HepG2 (cell line): Measurements from ENCODE around the gene TENM3.

Source experiments
- CREB1 ChIP-seq, 2 experiments: fragments of 450-650 bp in 1 of 2; IDR thresholded peaks; 2 replicates each; pipeline ENCODE4 v1.6.1; 2016 to 2017; ENCODE audit warnings: control low read depth in 1 of 2, mild to moderate bottlenecking in 1 of 2, missing compliant biosample characterization in 1 of 2, missing genetic modification characterization in 1 of 2
- CTCF ChIP-seq: sonication (generic); formaldehyde crosslinking; IDR thresholded peaks from 2 replicates; pipeline ENCODE4 v1.5.0; 2020; ENCODE audit warnings: mild to moderate bottlenecking, missing genetic modification reagents, moderate library complexity
- EP300 ChIP-seq, 3 experiments: sonication (generic) in 1 of 3; formaldehyde crosslinking in 1 of 3; IDR thresholded peaks; 2 replicates each; pipeline versions ENCODE4 v1.5.1 to v1.6.1; 2011 to 2020; ENCODE audit warnings: low read depth in 2 of 3, low read length in 2 of 3, borderline replicate concordance in 1 of 3, improper control_type of control experiment in 1 of 3, mild to moderate bottlenecking in 1 of 3, missing genetic modification reagents in 1 of 3, moderate library complexity in 1 of 3
- GZF1 ChIP-seq: sonication (generic); formaldehyde crosslinking; IDR thresholded peaks from 2 replicates; pipeline ENCODE4 v1.5.1; 2020; ENCODE audit warnings: mild to moderate bottlenecking, missing genetic modification reagents
- HMG20A ChIP-seq: IDR thresholded peaks from 2 replicates; pipeline ENCODE4 v1.6.1; 2016; ENCODE audit warnings: borderline replicate concordance
- JUND ChIP-seq: sonication (generic); formaldehyde crosslinking; IDR thresholded peaks from 2 replicates; pipeline ENCODE4 v1.8.0; 2022; ENCODE audit warnings: mild to moderate bottlenecking, missing genetic modification reagents
- MAFG ChIP-seq: sonication (generic); formaldehyde crosslinking; IDR thresholded peaks from 2 replicates; pipeline ENCODE4 v1.5.1; 2020; ENCODE audit warnings: mild to moderate bottlenecking, missing genetic modification reagents
- NR3C1 ChIP-seq: sonication (generic); formaldehyde crosslinking; IDR thresholded peaks from 2 replicates; pipeline ENCODE4 v1.4.0; 2020; ENCODE audit warnings: missing genetic modification reagents
- PAX8 ChIP-seq: sonication (generic); formaldehyde crosslinking; IDR thresholded peaks from 2 replicates; pipeline ENCODE4 v1.8.0; 2022; ENCODE audit warnings: mild to moderate bottlenecking, missing genetic modification reagents, borderline replicate concordance
- PRDM10 ChIP-seq: sonication (generic); formaldehyde crosslinking; IDR thresholded peaks from 2 replicates; pipeline ENCODE4 v1.4.0; 2020; ENCODE audit warnings: low read depth, missing genetic modification reagents
- PTBP1 ChIP-seq: fragments of 200-400 bp; formaldehyde crosslinking; IDR thresholded peaks from 2 replicates; pipeline ENCODE4 v1.6.1; 2018; ENCODE audit warnings: low read length, low read depth; ENCODE audit not compliant: poor library complexity, severe bottlenecking
- SYNCRIP ChIP-seq: fragments of 200-400 bp; formaldehyde crosslinking; IDR thresholded peaks from 2 replicates; pipeline ENCODE4 v1.6.1; 2018; ENCODE audit warnings: mild to moderate bottlenecking, low read depth, low read length; ENCODE audit not compliant: insufficient read depth
- ZFP36L1 ChIP-seq: sonication (generic); formaldehyde crosslinking; IDR thresholded peaks from 2 replicates; pipeline ENCODE4 v1.8.0; 2022; ENCODE audit warnings: mild to moderate bottlenecking, missing genetic modification reagents, moderate library complexity
- ZNF580 ChIP-seq: IDR thresholded peaks from 2 replicates; pipeline ENCODE4 v1.6.1; 2016; ENCODE audit warnings: low read depth, borderline replicate concordance

- TF ChIP-seq EP300 (IDR thresholded peaks at IDR 0.05; ENCODE audit: low read depth in 2 of 2, low read length in 2 of 2) (no peak), EP300 (CRISPR knock-in tag; IDR thresholded peaks at IDR 0.05; ENCODE audit: borderline replicate concordance) (no peak), HMG20A (CRISPR knock-in tag) (no peak), CTCF (no peak), GZF1 (no peak), PTBP1 (no peak), SYNCRIP (no peak), ZNF580 (no peak), NR3C1 (CRISPR knock-in tag) (no peak), CREB1 (IDR thresholded peaks at IDR 0.05) (no peak), CREB1 (CRISPR knock-in tag; IDR thresholded peaks at IDR 0.05) (no peak), JUND (CRISPR knock-in tag) (no peak), ZFP36L1 (CRISPR knock-in tag) (no peak), MAFG (CRISPR knock-in tag) (no peak), PAX8 (no peak), PRDM10 (CRISPR knock-in tag) (no peak)
Measured at GRCh38 chr4:182258441-182259000, 15.3 kb downstream of the TENM3 start.
